Tibial nerve (tissue), 4 donors: ENCODE measurements around the gene MTHFD1L. TPM values are rescaled to one million over a fixed set of nuclear protein-coding genes. Genes with fewer than 3 reads are reported as not detected.

Experiments
- DNase-seq, 2 donors: peaks; one replicate each; pipeline ENCODE4 v3.0.0-alpha.2; 2019; ENCODE audit warnings: low spot score in 2 of 2
- H3K27ac ChIP-seq, 4 donors: fragments of 200-600 bp; sonication (generic) in 3 of 4; one replicate each; pipeline ENCODE4 v1.5.1; 2017 to 2019; ENCODE audit warnings: mild to moderate bottlenecking in 1 of 4
- H3K27me3 ChIP-seq, 2 donors: fragments of 200-600 bp; sonication (generic) in 1 of 2; one replicate each; pipeline versions ENCODE4 v1.5.1 to v1.6.0; 2017 to 2019
- H3K36me3 ChIP-seq, 3 donors: fragments of 200-600 bp; sonication (generic); one replicate each; pipeline ENCODE4 v1.5.1; 2018 to 2019
- H3K4me1 ChIP-seq, 4 donors: fragments of 200-600 bp; sonication (generic) in 3 of 4; one replicate each; pipeline ENCODE4 v1.5.1; 2017 to 2019
- H3K4me3 ChIP-seq, 4 donors: fragments of 200-600 bp; sonication (generic) in 3 of 4; one replicate each; pipeline ENCODE4 v1.5.1; 2017 to 2019; ENCODE audit warnings: mild to moderate bottlenecking in 1 of 4, moderate library complexity in 1 of 4
- H3K9me3 ChIP-seq, 4 donors: fragments of 200-600 bp; sonication (generic) in 3 of 4; one replicate each; pipeline ENCODE4 v1.5.1; 2017 to 2019
- EP300 ChIP-seq, 2 donors: sonication (generic); formaldehyde crosslinking; IDR thresholded peaks; one replicate each; pipeline ENCODE4 v1.6.1; 2017; ENCODE audit warnings: antibody characterized with exemption in 2 of 2, mild to moderate bottlenecking in 1 of 2
- POLR2A ChIP-seq, 2 donors: fragments of 450-650 bp; IDR thresholded peaks; one replicate each; pipeline ENCODE4 v1.6.1; 2017; ENCODE audit warnings: antibody characterized with exemption in 2 of 2, mild to moderate bottlenecking in 2 of 2, moderate library complexity in 2 of 2
- WGBS, 2 donors: methylation state at CpG; one replicate each; pipeline ENCODE4 v1.1.5; 2018; 5-methylcytosine and 5-hydroxymethylcytosine counted together
- total RNA-seq, 4 donors: library from RNA; depleted of rRNA; stranded (reverse); fragments of >200 nt; gene quantifications; one replicate each; pipeline ENCODE4 v1.1.0, GENCODE V29; 2016
- TF ChIP-seq, protein P1 (sequence below), 5 experiments: fragments of 200-600 bp in 3 of 5; fragments of 450-650 bp in 2 of 5; sonication (generic) in 3 of 5; IDR thresholded peaks; one replicate each; pipeline ENCODE4 v1.5.1; 2016 to 2019; ENCODE audit warnings: antibody characterized with exemption in 5 of 5, mild to moderate bottlenecking in 3 of 5, moderate library complexity in 2 of 5

MTHFD1L gene
- total RNA-seq, 4 donors from 2014 or later = 8.4 to 35.1 (median 13.1) TPM

GRCh38 chr6:151087861-151088598, 222.5 kb downstream of the MTHFD1L start:
- H3K27me3 ChIP-seq = no peaks in the 10 kb centered on the region
- TF ChIP-seq EP300 (IDR thresholded peaks at IDR 0.05) = peak; percentile 58 to 73
- TF ChIP-seq, protein P1, sequence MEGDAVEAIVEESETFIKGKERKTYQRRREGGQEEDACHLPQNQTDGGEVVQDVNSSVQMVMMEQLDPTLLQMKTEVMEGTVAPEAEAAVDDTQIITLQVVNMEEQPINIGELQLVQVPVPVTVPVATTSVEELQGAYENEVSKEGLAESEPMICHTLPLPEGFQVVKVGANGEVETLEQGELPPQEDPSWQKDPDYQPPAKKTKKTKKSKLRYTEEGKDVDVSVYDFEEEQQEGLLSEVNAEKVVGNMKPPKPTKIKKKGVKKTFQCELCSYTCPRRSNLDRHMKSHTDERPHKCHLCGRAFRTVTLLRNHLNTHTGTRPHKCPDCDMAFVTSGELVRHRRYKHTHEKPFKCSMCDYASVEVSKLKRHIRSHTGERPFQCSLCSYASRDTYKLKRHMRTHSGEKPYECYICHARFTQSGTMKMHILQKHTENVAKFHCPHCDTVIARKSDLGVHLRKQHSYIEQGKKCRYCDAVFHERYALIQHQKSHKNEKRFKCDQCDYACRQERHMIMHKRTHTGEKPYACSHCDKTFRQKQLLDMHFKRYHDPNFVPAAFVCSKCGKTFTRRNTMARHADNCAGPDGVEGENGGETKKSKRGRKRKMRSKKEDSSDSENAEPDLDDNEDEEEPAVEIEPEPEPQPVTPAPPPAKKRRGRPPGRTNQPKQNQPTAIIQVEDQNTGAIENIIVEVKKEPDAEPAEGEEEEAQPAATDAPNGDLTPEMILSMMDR (IDR thresholded peaks at IDR 0.05) = no peak
- H3K9me3 ChIP-seq = no peaks in the 10 kb centered on the region
- H3K4me1 ChIP-seq = peaks cover 0 to 9% (median 0%) of the 10 kb centered on the region in 4 donors
- H3K4me3 ChIP-seq = no peak overlapping the region
- peaks cover 0 to 4% (median 0%) of the 10 kb centered on the region in 3 donors for H3K36me3 ChIP-seq
- WGBS, 2 donors = 49 to 50% methylated on average over 16 of the region's 16 CpGs
- peak overlapping the region in 2 of 4 donors; percentile 42 to 59 for H3K27ac ChIP-seq
- peak in 1 of 2 donors; percentile 57 for DNase-seq

GRCh38 chr6:151088599-151088935, 223.1 kb downstream of the MTHFD1L start:
- Histone ChIP-seq H3K36me3 (peaks cover 0 to 10% (median 0%) of the 10 kb centered on the region in 3 donors), H3K27ac (peak overlapping the region in 2 of 4 donors; percentile 42 to 59), H3K27me3 (no peaks in the 10 kb centered on the region), H3K4me3 (no peak overlapping the region), H3K4me1 (peaks cover 0 to 9% (median 0%) of the 10 kb centered on the region in 4 donors), H3K9me3 (no peaks in the 10 kb centered on the region)
- DNase-seq = no peak
- TF ChIP-seq POLR2A (IDR thresholded peaks at IDR 0.05) (no peak), EP300 (IDR thresholded peaks at IDR 0.05) (no peak)
- TF ChIP-seq, protein P1 (IDR thresholded peaks at IDR 0.05) = no peak
- 96 to 98% methylated on average over 11 of the region's 11 CpGs for WGBS, 2 donors

GRCh38 chr6:151088963-151089362, 223.5 kb downstream of the MTHFD1L start:
- no peak overlapping the region for H3K4me3 ChIP-seq
- H3K36me3 ChIP-seq = peaks cover 0 to 13% (median 0%) of the 10 kb centered on the region in 3 donors
- peaks cover 0 to 9% (median 0%) of the 10 kb centered on the region in 4 donors for H3K4me1 ChIP-seq
- TF ChIP-seq POLR2A (IDR thresholded peaks at IDR 0.05) (no peak), EP300 (IDR thresholded peaks at IDR 0.05) (no peak)
- TF ChIP-seq, protein P1 (IDR thresholded peaks at IDR 0.05) = no peak
- no peak for DNase-seq
- 87 to 98% methylated on average over 3 of the region's 3 CpGs for WGBS, 2 donors
- H3K27ac ChIP-seq = peak overlapping the region in 2 of 4 donors; percentile 42 to 59
- no peaks in the 10 kb centered on the region for H3K9me3 ChIP-seq
- no peaks in the 10 kb centered on the region for H3K27me3 ChIP-seq

- no peak for TF ChIP-seq EP300 (IDR thresholded peaks at IDR 0.05)
- TF ChIP-seq, protein P1 (IDR thresholded peaks at IDR 0.05) = no peak
- TF ChIP-seq POLR2A (IDR thresholded peaks at IDR 0.05) = no peak
- Histone ChIP-seq H3K4me1 (peaks cover 0 to 9% (median 0%) of the 10 kb centered on the region in 4 donors), H3K4me3 (no peak overlapping the region), H3K9me3 (no peaks in the 10 kb centered on the region), H3K27me3 (no peaks in the 10 kb centered on the region), H3K36me3 (peaks cover 0 to 18% (median 0%) of the 10 kb centered on the region in 3 donors), H3K27ac (peak overlapping the region in 1 of 4 donors; percentile 22)
- DNase-seq = no peak
- 83 to 92% methylated on average over 4 of the region's 4 CpGs for WGBS, 2 donors
Observed at GRCh38 chr6:151089978-151090377, 224.5 kb downstream of the MTHFD1L start.

- Histone ChIP-seq H3K4me3 (no peak overlapping the region), H3K27me3 (no peaks in the 10 kb centered on the region), H3K27ac (no peak overlapping the region), H3K9me3 (no peaks in the 10 kb centered on the region), H3K4me1 (peaks cover 0 to 14% (median 3%) of the 10 kb centered on the region in 4 donors), H3K36me3 (peaks cover 0 to 18% (median 0%) of the 10 kb centered on the region in 3 donors)
- no peak for DNase-seq
- TF ChIP-seq EP300 (IDR thresholded peaks at IDR 0.05) (no peak), POLR2A (IDR thresholded peaks at IDR 0.05) (no peak)
- TF ChIP-seq, protein P1 (IDR thresholded peaks at IDR 0.05) = no peak
- WGBS, 2 donors = 95 to 96% methylated on average over 4 of the region's 4 CpGs
Observed at GRCh38 chr6:151091571-151091970, 226.1 kb downstream of the MTHFD1L start.
